K562 (cell line): ENCODE results near the gene GLT1D1. TPM values are rescaled to one million over a fixed set of nuclear protein-coding genes. Genes with fewer than 3 reads are reported as not detected.

Experiments used
- ATAC-seq: fragments of 200-7000 bp; cut with Tn5 transposase; 3 replicates; pipeline ENCODE4 v1.9.1; 2020; ENCODE audit warnings: moderate library complexity
- BruUV-seq: library from RNA; stranded (reverse); fragments of 400-500 nt; replicated peaks from 2 replicates; lab custom pipeline; 2021; lab: Mats Ljungman, UMichigan
- CTCF ChIA-PET: fragments of 300-600 bp; formaldehyde crosslinking; extraction: SDS; loops from one replicate; lab custom pipeline; 2021; ENCODE audit warnings: low intra/inter-chr PET ratio; lab: Yijun Ruan, JAX
- POLR2A ChIA-PET: fragments of 300-600, 350-650 bp; sonication (Branson Sonifier 250); formaldehyde crosslinking; extraction: SDS; loops from one replicate; lab custom pipeline; 2021; ENCODE audit warnings: antibody characterized with exemption, inconsistent platforms; lab: Yijun Ruan, JAX
- DNase-seq, 4 experiments: peaks; one replicate each; pipeline versions ENCODE4 v3.0.0 to v3.0.0-alpha.2; 2011 to 2018; ENCODE audit warnings: low spot score in 3 of 4, mixed read lengths in 3 of 4; ENCODE audit errors: extremely low read depth in 1 of 4
- FAIRE-seq: peaks from 2 replicates; lab custom pipeline; 2011; peaks lifted over from hg19 to GRCh38; lab: Jason Lieb, UNC
- H2AFZ ChIP-seq: 2 replicates; pipeline ENCODE4 v1.6.0; 2011; ENCODE audit warnings: low read depth, low read length, control low read depth, inconsistent platforms
- H3K27ac ChIP-seq: fragments of 200-600 bp; 3 replicates; pipeline ENCODE4 v1.8.0; 2011; ENCODE audit warnings: low read depth, mild to moderate bottlenecking, control low read depth, inconsistent platforms, low read length, moderate library complexity, mixed read lengths; ENCODE audit errors: extremely low read depth
- H3K27me3 ChIP-seq, 2 experiments: fragments of 300-600 bp in 1 of 2; 2 replicates in 1 of 2; 3 replicates in 1 of 2; pipeline versions ENCODE4 v1.6.0 to v1.8.0; 2011; ENCODE audit warnings: inconsistent platforms in 2 of 2, low read length in 2 of 2, mild to moderate bottlenecking in 1 of 2, mixed read lengths in 1 of 2, moderate library complexity in 1 of 2; ENCODE audit not compliant: control insufficient read depth in 2 of 2, insufficient read depth in 2 of 2
- H3K36me3 ChIP-seq: fragments of 300-600 bp; 3 replicates; pipeline ENCODE4 v1.8.0; 2011; ENCODE audit warnings: mild to moderate bottlenecking, low read length, inconsistent platforms; ENCODE audit not compliant: control insufficient read depth, insufficient read depth
- H3K4me1 ChIP-seq, 2 experiments: fragments of 200-600 bp in 1 of 2; replicated peaks in 1 of 2; 2 replicates in 1 of 2; 3 replicates in 1 of 2; pipeline versions ENCODE4 v1.5.1 to v1.8.0; 2011; ENCODE audit warnings: inconsistent platforms in 2 of 2, low read length in 2 of 2, mild to moderate bottlenecking in 1 of 2, mixed read lengths in 1 of 2, moderate library complexity in 1 of 2; ENCODE audit not compliant: control insufficient read depth in 2 of 2, insufficient read depth in 2 of 2
- H3K4me2 ChIP-seq: 2 replicates; pipeline ENCODE4 v1.6.1; 2011; ENCODE audit warnings: low read length, control low read depth, inconsistent platforms, mixed read lengths; ENCODE audit not compliant: insufficient read depth
- H3K4me3 ChIP-seq: fragments of 200-600 bp; sonication (generic), shearing (Covaris generic); 2 replicates; pipeline ENCODE4 v1.5.1; 2016; ENCODE audit warnings: control low read depth, inconsistent platforms
- H3K79me2 ChIP-seq: fragments of 200-600 bp; 3 replicates; pipeline ENCODE4 v1.8.0; 2011; ENCODE audit warnings: low read length, inconsistent platforms; ENCODE audit not compliant: control insufficient read depth, insufficient read depth
- H3K9ac ChIP-seq, 2 experiments: 2 replicates each; pipeline versions ENCODE4 v1.6.0 to v1.6.1; 2011; ENCODE audit warnings: low read depth in 2 of 2, low read length in 2 of 2, control low read depth in 1 of 2, inconsistent platforms in 1 of 2, mild to moderate bottlenecking in 1 of 2, mixed read lengths in 1 of 2; ENCODE audit not compliant: insufficient read depth in 1 of 2
- H3K9me1 ChIP-seq: one replicate; pipeline ENCODE4 v1.6.0; 2011; ENCODE audit warnings: inconsistent platforms, mild to moderate bottlenecking, low read length, moderate library complexity; ENCODE audit not compliant: control insufficient read depth, insufficient read depth
- H3K9me3 ChIP-seq: replicated peaks from 2 replicates; pipeline ENCODE4 v1.5.1; 2011; ENCODE audit warnings: low read depth, low read length, inconsistent platforms; ENCODE audit not compliant: control insufficient read depth, insufficient read depth
- H4K20me1 ChIP-seq: replicated peaks from 2 replicates; pipeline ENCODE4 v1.6.1; 2011; ENCODE audit warnings: low read length, inconsistent platforms, mixed read lengths; ENCODE audit not compliant: control insufficient read depth, insufficient read depth
- BMI1 ChIP-seq: fragments of 150-350 bp; IDR thresholded peaks from 2 replicates; pipeline ENCODE4 v1.6.1; 2014; ENCODE audit warnings: low read length
- HDAC2 ChIP-seq: fragments of 450-650 bp; IDR thresholded peaks from 2 replicates; pipeline ENCODE4 v1.6.1; 2016; ENCODE audit warnings: mild to moderate bottlenecking
- NFIC ChIP-seq: fragments of 450-650 bp; IDR thresholded peaks from 2 replicates; pipeline ENCODE4 v1.6.1; 2017; ENCODE audit warnings: mild to moderate bottlenecking, inconsistent platforms
- TARDBP ChIP-seq: fragments of 450-650 bp; IDR thresholded peaks from 2 replicates; pipeline ENCODE4 v1.6.1; 2016
- ZNF316 ChIP-seq: fragments of 450-650 bp; IDR thresholded peaks from 2 replicates; pipeline ENCODE4 v1.6.1; 2016
- ZNF644 ChIP-seq: fragments of 200-800 bp; sonication (Bioruptor generic); IDR thresholded peaks from 2 replicates; pipeline ENCODE4 v1.6.1; 2016; ENCODE audit warnings: low read depth, missing genetic modification characterization, missing compliant biosample characterization
- WGBS: fragments of 100-300 bp; shearing (Covaris generic); methylation state at CpG from one replicate; pipeline ENCODE4 v1.1.6; 2016; ENCODE audit warnings: low coverage, mixed read lengths; ENCODE audit not compliant: insufficient coverage; ENCODE audit errors: missing lambda C conversion rate; 5-methylcytosine and 5-hydroxymethylcytosine counted together
- in situ Hi-C: fragments of 300-500 bp; cut with MboI; formaldehyde crosslinking; loops from 4 replicates; pipeline ENCODE4 v1.15.0; 2018; ENCODE audit warnings: inconsistent platforms, mixed read lengths
- intact Hi-C: fragments of 100-400 bp; cut with micrococcal nuclease; formaldehyde crosslinking; loops from 2 replicates; pipeline ENCODE4 v1.14.2; 2022
- polyA plus RNA-seq, 8 experiments: library from polyadenylated mRNA; depleted of rRNA in 4 of 8; stranded (reverse) in 5 of 8; unstranded in 3 of 8; fragments of >200 nt; fragmentation: Nextera tagmentation in 2 of 8; fragmentation: Illumina TruSeq in 1 of 8; extraction: Ambion mirVana in 2 of 8; extraction: Trizol in 1 of 8; gene quantifications; 2 replicates each; pipeline versions ENCODE4 v1.2.1 to v1.2.3, GENCODE V29; 2011 to 2014; ENCODE audit warnings: inconsistent platforms in 1 of 8, missing spikeins in 1 of 8
- total RNA-seq, 7 experiments: library from RNA; depleted of rRNA in 6 of 7; stranded (reverse); fragments of >200 nt in 6 of 7; fragmentation: Illumina TruSeq in 2 of 7; extraction: Trizol in 2 of 7; gene quantifications; 2 replicates each; pipeline versions ENCODE4 v1.2.1 to v1.2.3, GENCODE V29; 2011 to 2021; ENCODE audit warnings: low replicate concordance in 1 of 7
- TF ChIP-seq, protein P1 (sequence below): sonication (generic); formaldehyde crosslinking; IDR thresholded peaks from 2 replicates; pipeline ENCODE4 v1.8.1; 2023; ENCODE audit warnings: mild to moderate bottlenecking, missing genetic modification reagents

GLT1D1 gene
- total and polyA plus RNA-seq, 9 of the 15 experiments (the other 6 are each of a cell fraction or from before 2014, with no cell fraction given): 0.04 TPM; not detected in 8

DNA sequence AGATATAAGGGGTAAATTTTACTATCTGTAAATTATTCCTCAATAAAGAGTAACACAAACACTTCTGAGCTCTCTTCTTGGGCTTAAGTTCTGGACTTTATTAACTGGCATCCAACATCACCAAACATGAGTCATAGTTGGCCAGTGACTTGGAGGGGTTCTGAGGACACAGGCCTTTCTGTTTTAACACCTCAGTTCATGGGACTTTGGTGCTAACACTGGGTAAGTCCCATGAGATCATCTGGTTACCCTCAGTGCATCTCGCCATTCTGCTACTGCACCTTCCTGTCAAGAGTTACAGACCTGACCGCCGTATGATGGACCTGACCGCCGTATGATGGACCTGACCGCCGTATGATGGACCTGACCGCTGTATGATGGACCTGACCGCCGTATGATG is 39.4 kb upstream of the GLT1D1 start:
- no peak for DNase-seq
- in situ Hi-C loops: no loop called here
- no peaks in the 10 kb centered on the region; the same call in 1 of the 2 replicates for H4K20me1 ChIP-seq
- peaks cover 61% of the 10 kb centered on the region for H3K79me2 ChIP-seq
- no TSS peak for BruUV-seq
- no peak overlapping the region for H3K4me3 ChIP-seq
- intact Hi-C loops: no loop called here
- CTCF ChIA-PET: no interaction called here
- no peak overlapping the region for H2AFZ ChIP-seq
- no peaks in the 10 kb centered on the region for H3K9me3 ChIP-seq
- no peaks in the 10 kb centered on the region for H3K9me1 ChIP-seq
- no peaks in the 10 kb centered on the region for H3K27me3 ChIP-seq
- H3K4me2 ChIP-seq: no peak overlapping the region
- no peak for ATAC-seq
- WGBS: 83% methylated on average over 10 of the region's 10 CpGs
- peaks cover 5 to 12% of the 10 kb centered on the region in 2 experiments; a peak in 3 of 5 replicates for H3K4me1 ChIP-seq
- H3K9ac ChIP-seq: no peak overlapping the region
- H3K36me3 ChIP-seq: peaks cover 47% of the 10 kb centered on the region
- FAIRE-seq: no peak
- POLR2A ChIA-PET: no interaction called here
- H3K27ac ChIP-seq: no peak overlapping the region
- TF ChIP-seq ZNF644 (tag): no peak
- no peak for TF ChIP-seq TARDBP
- TF ChIP-seq ZNF316: no peak
- no peak for TF ChIP-seq BMI1
- TF ChIP-seq NFIC: no peak
- TF ChIP-seq, protein P1, sequence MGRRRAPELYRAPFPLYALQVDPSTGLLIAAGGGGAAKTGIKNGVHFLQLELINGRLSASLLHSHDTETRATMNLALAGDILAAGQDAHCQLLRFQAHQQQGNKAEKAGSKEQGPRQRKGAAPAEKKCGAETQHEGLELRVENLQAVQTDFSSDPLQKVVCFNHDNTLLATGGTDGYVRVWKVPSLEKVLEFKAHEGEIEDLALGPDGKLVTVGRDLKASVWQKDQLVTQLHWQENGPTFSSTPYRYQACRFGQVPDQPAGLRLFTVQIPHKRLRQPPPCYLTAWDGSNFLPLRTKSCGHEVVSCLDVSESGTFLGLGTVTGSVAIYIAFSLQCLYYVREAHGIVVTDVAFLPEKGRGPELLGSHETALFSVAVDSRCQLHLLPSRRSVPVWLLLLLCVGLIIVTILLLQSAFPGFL: no peak
- no peak for TF ChIP-seq HDAC2
- TF ChIP-seq, all 486 proteins: peak for 0
